Body of pancreas (tissue), 4 donors: ENCODE data around the gene CCNY.

ENCODE experiments used
- POLR2A ChIP-seq, 3 donors: fragments of 450-650 bp; IDR thresholded peaks; one replicate each; pipeline ENCODE4 v1.6.1; 2016; ENCODE audit warnings: antibody characterized with exemption in 3 of 3, mild to moderate bottlenecking in 2 of 3
- TF ChIP-seq, protein P1 (sequence below), 7 experiments: fragments of 450-650 bp in 4 of 7; fragments of 200-600 bp in 3 of 7; sonication (generic) in 3 of 7; IDR thresholded peaks; one replicate each; pipeline ENCODE4 v1.5.1; 2016 to 2019; ENCODE audit warnings: antibody characterized with exemption in 7 of 7

DNA sequence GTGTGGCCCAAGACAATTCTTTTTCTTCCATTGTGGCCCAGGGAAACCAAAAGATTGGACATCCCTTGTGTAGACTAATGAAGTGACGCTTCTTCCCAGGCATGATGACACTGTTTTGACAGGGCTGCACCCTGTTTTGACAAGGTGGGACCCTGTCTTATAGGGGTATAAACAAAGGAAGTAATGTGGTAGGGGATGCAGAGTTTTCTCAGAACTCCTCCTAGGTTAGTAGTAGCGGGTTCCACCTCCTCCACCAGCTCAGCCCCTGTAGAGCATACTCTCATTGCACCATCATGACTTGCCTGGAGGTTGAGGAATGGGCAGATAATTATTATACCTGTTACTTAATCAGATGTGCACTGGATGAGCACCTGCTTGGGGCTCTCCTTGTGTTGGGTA lies 123.1 kb downstream of the CCNY start:
- no peak for TF ChIP-seq POLR2A (IDR thresholded peaks at IDR 0.05)
- TF ChIP-seq, protein P1, sequence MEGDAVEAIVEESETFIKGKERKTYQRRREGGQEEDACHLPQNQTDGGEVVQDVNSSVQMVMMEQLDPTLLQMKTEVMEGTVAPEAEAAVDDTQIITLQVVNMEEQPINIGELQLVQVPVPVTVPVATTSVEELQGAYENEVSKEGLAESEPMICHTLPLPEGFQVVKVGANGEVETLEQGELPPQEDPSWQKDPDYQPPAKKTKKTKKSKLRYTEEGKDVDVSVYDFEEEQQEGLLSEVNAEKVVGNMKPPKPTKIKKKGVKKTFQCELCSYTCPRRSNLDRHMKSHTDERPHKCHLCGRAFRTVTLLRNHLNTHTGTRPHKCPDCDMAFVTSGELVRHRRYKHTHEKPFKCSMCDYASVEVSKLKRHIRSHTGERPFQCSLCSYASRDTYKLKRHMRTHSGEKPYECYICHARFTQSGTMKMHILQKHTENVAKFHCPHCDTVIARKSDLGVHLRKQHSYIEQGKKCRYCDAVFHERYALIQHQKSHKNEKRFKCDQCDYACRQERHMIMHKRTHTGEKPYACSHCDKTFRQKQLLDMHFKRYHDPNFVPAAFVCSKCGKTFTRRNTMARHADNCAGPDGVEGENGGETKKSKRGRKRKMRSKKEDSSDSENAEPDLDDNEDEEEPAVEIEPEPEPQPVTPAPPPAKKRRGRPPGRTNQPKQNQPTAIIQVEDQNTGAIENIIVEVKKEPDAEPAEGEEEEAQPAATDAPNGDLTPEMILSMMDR (IDR thresholded peaks at IDR 0.05): no peak
